Ishikawa (cell line): ENCODE results near the gene OR9A2.

Experiments used
- CEBPB ChIP-seq: IDR thresholded peaks from 2 replicates; pipeline ENCODE4 v1.6.1; 2012
- EGR1 ChIP-seq: IDR thresholded peaks from 2 replicates; pipeline ENCODE4 v1.6.1; 2012
- EP300 ChIP-seq: IDR thresholded peaks from 2 replicates; pipeline ENCODE4 v1.6.1; 2012; ENCODE audit warnings: borderline replicate concordance
- RAD21 ChIP-seq: IDR thresholded peaks from 2 replicates; pipeline ENCODE4 v1.6.1; 2012; ENCODE audit warnings: low read depth
- REST ChIP-seq: IDR thresholded peaks from 2 replicates; pipeline ENCODE4 v1.6.1; 2012; ENCODE audit warnings: low read depth, mild to moderate bottlenecking
- TAF1 ChIP-seq: IDR thresholded peaks from 2 replicates; pipeline ENCODE4 v1.6.1; 2012; ENCODE audit warnings: low read depth, mild to moderate bottlenecking
- TCF12 ChIP-seq: IDR thresholded peaks from 2 replicates; pipeline ENCODE4 v1.6.1; 2012; ENCODE audit warnings: low read depth
- YY1 ChIP-seq: IDR thresholded peaks from 2 replicates; pipeline ENCODE4 v1.6.1; 2012; ENCODE audit warnings: low read depth
- ZBTB7A ChIP-seq: IDR thresholded peaks from 2 replicates; pipeline ENCODE4 v1.6.1; 2012; ENCODE audit warnings: low read depth
- TF ChIP-seq, protein P1 (sequence below): IDR thresholded peaks from 2 replicates; pipeline ENCODE4 v1.6.1; 2012

DNA sequence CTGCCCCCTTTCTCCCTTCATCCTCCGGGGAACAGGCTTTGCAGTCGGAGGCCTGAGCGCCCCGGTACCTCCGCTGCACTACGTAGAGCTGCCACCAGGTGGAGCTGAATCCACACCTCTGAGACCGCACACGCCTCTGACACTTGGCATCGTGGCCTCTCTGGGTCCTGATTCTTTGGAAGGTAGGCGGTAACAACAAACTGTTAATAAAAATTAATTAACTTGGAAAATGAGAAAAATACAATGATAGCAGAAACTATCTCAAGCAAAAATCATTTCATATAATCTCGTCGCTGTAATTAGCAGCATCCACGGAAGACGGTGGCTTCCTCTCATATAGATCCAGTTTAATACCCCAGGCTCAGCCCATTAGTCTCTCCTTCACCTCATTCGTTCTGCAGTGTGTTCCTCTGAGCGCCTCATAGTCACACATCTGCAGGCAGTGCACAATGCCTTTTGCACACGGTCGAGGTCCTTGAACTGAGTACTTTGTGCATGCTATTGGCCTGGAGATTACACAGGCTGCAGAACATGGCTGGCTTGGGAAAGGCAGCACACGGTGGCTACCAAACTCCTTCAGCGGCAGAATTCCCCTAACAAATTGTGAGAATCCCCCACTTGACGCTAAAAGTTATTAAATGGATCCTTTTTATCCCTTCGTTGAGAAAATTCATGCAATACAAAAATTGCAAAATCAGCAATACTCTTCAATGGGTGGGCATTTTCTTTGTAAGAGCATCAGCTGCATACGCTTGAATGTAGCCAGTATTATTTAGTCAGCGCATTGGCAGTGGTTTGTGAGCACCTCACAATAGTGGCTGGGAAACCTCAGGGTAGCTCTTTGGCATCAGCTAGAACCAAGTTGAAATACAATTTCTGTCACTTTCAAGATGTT is 18.7 kb downstream of the OR9A2 start:
- no peak for TF ChIP-seq CEBPB
- TF ChIP-seq EP300, result no peak
- TF ChIP-seq EGR1, result no peak
- TF ChIP-seq TAF1, result no peak
- TF ChIP-seq RAD21, result peak; percentile 95
- TF ChIP-seq, protein P1, sequence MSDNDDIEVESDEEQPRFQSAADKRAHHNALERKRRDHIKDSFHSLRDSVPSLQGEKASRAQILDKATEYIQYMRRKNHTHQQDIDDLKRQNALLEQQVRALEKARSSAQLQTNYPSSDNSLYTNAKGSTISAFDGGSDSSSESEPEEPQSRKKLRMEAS, result 0 out of 2 replicates have a peak, but pooled peaks have one; percentile 24
- no peak for TF ChIP-seq TCF12
- no peak for TF ChIP-seq REST
- no peak for TF ChIP-seq YY1
- TF ChIP-seq ZBTB7A, result no peak
